Measurements from ENCODE around the gene PDK2.

The PDK2 gene

GRCh38 chr17:50108556-50108955, 13.4 kb downstream of the PDK2 start:
- no peak overlapping the region for H3K4ac ChIP-seq (ENCODE audit: low read depth, low read length)
- no peak overlapping the region for H3K9ac ChIP-seq (ENCODE audit: low read length)
- no peak overlapping the region for H4K91ac ChIP-seq (ENCODE audit: low read depth, low read length)
- H3K14ac ChIP-seq (ENCODE audit: low read length), result no peak overlapping the region
- WGBS (ENCODE audit: extremely low coverage, insufficient coverage, insufficient read length), result no CpG with 5 or more reads among the region's 9 CpGs
- peaks cover 13% of the 10 kb centered on the region for H3K79me1 ChIP-seq (ENCODE audit: low read length)
- no peak overlapping the region for H2BK5ac ChIP-seq (ENCODE audit: low read depth, low read length, poor library complexity)
- H3K23ac ChIP-seq (ENCODE audit: low read length), result no peak overlapping the region
- H3K36me3 ChIP-seq (ENCODE audit: control insufficient read depth in 1 of 2, insufficient read depth in 2 of 2, low read length in 2 of 2), result peaks cover 4 to 6% of the 10 kb centered on the region in 2 experiments
- no peaks in the 10 kb centered on the region for H3K27me3 ChIP-seq (ENCODE audit: insufficient read depth, low read length)
- H4K12ac ChIP-seq (ENCODE audit: low read depth, low read length), result no peak overlapping the region
- no peak overlapping the region for H3K27ac ChIP-seq (ENCODE audit: low read depth, low read length)
- H3K4me2 ChIP-seq (ENCODE audit: low read length), result no peak overlapping the region
- H2AFZ ChIP-seq (ENCODE audit: insufficient read depth, low read length, poor library complexity), result no peak overlapping the region
- peaks cover 3% of the 10 kb centered on the region for H3K9me3 ChIP-seq (ENCODE audit: insufficient read depth, low read depth, low read length)
- H2AK5ac ChIP-seq (ENCODE audit: low read length), result no peak overlapping the region
- no peak for DNase-seq
- no peak overlapping the region for H2BK120ac ChIP-seq (ENCODE audit: insufficient read depth, low read length, poor library complexity)
- H2BK12ac ChIP-seq (ENCODE audit: low read length), result no peak overlapping the region
- H4K8ac ChIP-seq (ENCODE audit: low read depth, low read length), result no peak overlapping the region
- H3K79me2 ChIP-seq (ENCODE audit: control insufficient read depth, insufficient read depth, low read length, poor library complexity), result peaks cover 3% of the 10 kb centered on the region
- H3K4me3 ChIP-seq (ENCODE audit: low read depth, low read length), result no peak overlapping the region
- H3K4me1 ChIP-seq (ENCODE audit: control insufficient read depth in 1 of 2, insufficient read depth in 2 of 2, low read length in 2 of 2), result peaks cover 17% of the 10 kb centered on the region in 2 experiments
- H3K18ac ChIP-seq (ENCODE audit: low read length), result no peak overlapping the region

DNA sequence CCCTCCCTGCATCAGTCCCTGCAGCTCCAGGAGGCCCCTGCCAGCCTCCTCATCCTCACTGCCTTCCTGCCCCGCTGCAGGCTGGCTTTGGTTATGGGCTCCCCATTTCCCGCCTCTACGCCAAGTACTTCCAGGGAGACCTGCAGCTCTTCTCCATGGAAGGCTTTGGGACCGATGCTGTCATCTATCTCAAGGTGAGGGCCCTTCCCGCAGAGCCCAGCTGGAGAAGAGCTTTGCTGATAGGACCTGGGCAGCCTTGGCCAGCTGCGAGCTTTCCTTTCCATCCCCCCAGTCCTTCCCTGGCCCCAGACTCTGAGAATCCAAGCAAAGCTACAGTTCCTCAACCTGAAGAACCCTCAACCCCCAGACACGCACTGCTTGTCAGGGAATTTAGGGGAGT, 14.1 kb downstream of the PDK2 start:
- no peak overlapping the region for H3K14ac ChIP-seq (ENCODE audit: low read length)

DNA sequence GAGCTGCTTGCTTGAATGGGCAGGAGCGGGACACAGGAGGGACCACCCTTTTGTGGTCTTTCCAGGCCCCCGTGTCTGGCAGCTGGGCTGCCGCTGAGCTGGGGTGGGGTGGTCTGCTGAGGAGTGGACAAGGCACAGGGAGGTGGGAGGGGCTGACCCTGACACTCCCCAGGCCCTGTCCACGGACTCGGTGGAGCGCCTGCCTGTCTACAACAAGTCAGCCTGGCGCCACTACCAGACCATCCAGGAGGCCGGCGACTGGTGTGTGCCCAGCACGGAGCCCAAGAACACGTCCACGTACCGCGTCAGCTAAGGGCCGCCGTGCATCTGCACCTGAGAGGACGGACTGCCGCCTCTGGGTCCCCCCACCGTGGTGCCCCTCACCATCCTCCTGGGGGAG, 14.6 kb downstream of the PDK2 start:
- H4K91ac ChIP-seq (ENCODE audit: low read depth, low read length), result no peak overlapping the region
- H4K12ac ChIP-seq (ENCODE audit: low read depth, low read length), result no peak overlapping the region
- H3K4me1 ChIP-seq (ENCODE audit: control insufficient read depth in 1 of 2, insufficient read depth in 2 of 2, low read length in 2 of 2), result peaks cover 17% of the 10 kb centered on the region in 2 experiments
- no peak overlapping the region for H4K8ac ChIP-seq (ENCODE audit: low read depth, low read length)
- no peak for DNase-seq
- no peak overlapping the region for H3K4me3 ChIP-seq (ENCODE audit: low read depth, low read length)
- H3K36me3 ChIP-seq (ENCODE audit: control insufficient read depth in 1 of 2, insufficient read depth in 2 of 2, low read length in 2 of 2), result peaks cover 10 to 12% of the 10 kb centered on the region in 2 experiments
- no peak overlapping the region for H2AK5ac ChIP-seq (ENCODE audit: low read length)
- WGBS (ENCODE audit: extremely low coverage, insufficient coverage, insufficient read length), result no CpG with 5 or more reads among the region's 19 CpGs
- peaks cover 5% of the 10 kb centered on the region for H3K9me3 ChIP-seq (ENCODE audit: insufficient read depth, low read depth, low read length)
- H3K23ac ChIP-seq (ENCODE audit: low read length), result no peak overlapping the region
- no peak overlapping the region for H2BK12ac ChIP-seq (ENCODE audit: low read length)
- H2AFZ ChIP-seq (ENCODE audit: insufficient read depth, low read length, poor library complexity), result no peak overlapping the region
- no peak overlapping the region for H2BK5ac ChIP-seq (ENCODE audit: low read depth, low read length, poor library complexity)
- no peak overlapping the region for H3K4me2 ChIP-seq (ENCODE audit: low read length)
- no peak overlapping the region for H3K18ac ChIP-seq (ENCODE audit: low read length)
- no peak overlapping the region for H3K14ac ChIP-seq (ENCODE audit: low read length)
- peaks cover 13% of the 10 kb centered on the region for H3K79me1 ChIP-seq (ENCODE audit: low read length)
- H3K79me2 ChIP-seq (ENCODE audit: control insufficient read depth, insufficient read depth, low read length, poor library complexity), result peaks cover 3% of the 10 kb centered on the region
- no peak overlapping the region for H3K9ac ChIP-seq (ENCODE audit: low read length)
- H3K4ac ChIP-seq (ENCODE audit: low read depth, low read length), result no peak overlapping the region
- no peaks in the 10 kb centered on the region for H3K27me3 ChIP-seq (ENCODE audit: insufficient read depth, low read length)
- H2BK120ac ChIP-seq (ENCODE audit: insufficient read depth, low read length, poor library complexity), result no peak overlapping the region
- no peak overlapping the region for H3K27ac ChIP-seq (ENCODE audit: low read depth, low read length)

More for the DNA sequence above, 14.1 kb downstream of the PDK2 start:
- no peak overlapping the region for H4K91ac ChIP-seq (ENCODE audit: low read depth, low read length)
- H2AK5ac ChIP-seq (ENCODE audit: low read length), result no peak overlapping the region
- H3K4ac ChIP-seq (ENCODE audit: low read depth, low read length), result no peak overlapping the region
- H3K79me2 ChIP-seq (ENCODE audit: control insufficient read depth, insufficient read depth, low read length, poor library complexity), result peaks cover 3% of the 10 kb centered on the region
- H2BK120ac ChIP-seq (ENCODE audit: insufficient read depth, low read length, poor library complexity), result no peak overlapping the region
- H4K12ac ChIP-seq (ENCODE audit: low read depth, low read length), result no peak overlapping the region
- no peak overlapping the region for H3K23ac ChIP-seq (ENCODE audit: low read length)
- H3K4me3 ChIP-seq (ENCODE audit: low read depth, low read length), result no peak overlapping the region
- no peak overlapping the region for H4K8ac ChIP-seq (ENCODE audit: low read depth, low read length)
- peaks cover 3% of the 10 kb centered on the region for H3K9me3 ChIP-seq (ENCODE audit: insufficient read depth, low read depth, low read length)
- peaks cover 17% of the 10 kb centered on the region in 2 experiments for H3K4me1 ChIP-seq (ENCODE audit: control insufficient read depth in 1 of 2, insufficient read depth in 2 of 2, low read length in 2 of 2)
- no peak overlapping the region for H2BK12ac ChIP-seq (ENCODE audit: low read length)
- H3K18ac ChIP-seq (ENCODE audit: low read length), result no peak overlapping the region
- WGBS (ENCODE audit: extremely low coverage, insufficient coverage, insufficient read length), result no CpG with 5 or more reads among the region's 7 CpGs
- H3K27ac ChIP-seq (ENCODE audit: low read depth, low read length), result no peak overlapping the region
- H3K9ac ChIP-seq (ENCODE audit: low read length), result no peak overlapping the region
- no peak for DNase-seq
- no peak overlapping the region for H3K4me2 ChIP-seq (ENCODE audit: low read length)
- H2AFZ ChIP-seq (ENCODE audit: insufficient read depth, low read length, poor library complexity), result no peak overlapping the region
- H3K27me3 ChIP-seq (ENCODE audit: insufficient read depth, low read length), result no peaks in the 10 kb centered on the region
- peaks cover 13% of the 10 kb centered on the region for H3K79me1 ChIP-seq (ENCODE audit: low read length)
- H2BK5ac ChIP-seq (ENCODE audit: low read depth, low read length, poor library complexity), result no peak overlapping the region
- H3K36me3 ChIP-seq (ENCODE audit: control insufficient read depth in 1 of 2, insufficient read depth in 2 of 2, low read length in 2 of 2), result peaks cover 8 to 11% of the 10 kb centered on the region in 2 experiments

- Histone ChIP-seq H3K27me3 (ENCODE audit: insufficient read depth, low read length) (no peaks in the 10 kb centered on the region), H3K79me1 (ENCODE audit: low read length) (peaks cover 13% of the 10 kb centered on the region), H3K4me1 (ENCODE audit: control insufficient read depth in 1 of 2, insufficient read depth in 2 of 2, low read length in 2 of 2) (peaks cover 17% of the 10 kb centered on the region in 2 experiments), H2AFZ (ENCODE audit: insufficient read depth, low read length, poor library complexity) (no peak overlapping the region), H3K4me2 (ENCODE audit: low read length) (no peak overlapping the region), H3K23ac (ENCODE audit: low read length) (no peak overlapping the region), H3K36me3 (ENCODE audit: control insufficient read depth in 1 of 2, insufficient read depth in 2 of 2, low read length in 2 of 2) (peaks cover 10 to 14% of the 10 kb centered on the region in 2 experiments), H3K14ac (ENCODE audit: low read length) (no peak overlapping the region), H4K91ac (ENCODE audit: low read depth, low read length) (peak overlapping the region; percentile 7), H2BK120ac (ENCODE audit: insufficient read depth, low read length, poor library complexity) (peak overlapping the region; percentile 5), H3K18ac (ENCODE audit: low read length) (no peak overlapping the region), H3K79me2 (ENCODE audit: control insufficient read depth, insufficient read depth, low read length, poor library complexity) (peaks cover 3% of the 10 kb centered on the region), H2BK12ac (ENCODE audit: low read length) (no peak overlapping the region), H2BK5ac (ENCODE audit: low read depth, low read length, poor library complexity) (no peak overlapping the region), H4K12ac (ENCODE audit: low read depth, low read length) (no peak overlapping the region), H3K4ac (ENCODE audit: low read depth, low read length) (no peak overlapping the region), H3K9ac (ENCODE audit: low read length) (no peak overlapping the region), H3K27ac (ENCODE audit: low read depth, low read length) (no peak overlapping the region), H2AK5ac (ENCODE audit: low read length) (no peak overlapping the region), H3K4me3 (ENCODE audit: low read depth, low read length) (no peak overlapping the region), H3K9me3 (ENCODE audit: insufficient read depth, low read depth, low read length) (peaks cover 5% of the 10 kb centered on the region), H4K8ac (ENCODE audit: low read depth, low read length) (no peak overlapping the region)
- DNase-seq, result no peak
- WGBS (ENCODE audit: extremely low coverage, insufficient coverage, insufficient read length), result no CpG with 5 or more reads among the region's 19 CpGs
Observed at GRCh38 chr17:50110591-50111349, 15.6 kb downstream of the PDK2 start.

All from trophoblast cell (in vitro differentiated cells and primary cell).